Stomach (tissue), 4 donors: Measurements from ENCODE around the gene SIGLEC8.
"Not testable (repeated sequence)": the region's sequence is repeated elsewhere in the genome, so short reads cannot be mapped to it uniquely, and the experiment has no call there.

ENCODE experiments used
- CTCF ChIP-seq, 7 experiments: fragments of 450-650 bp in 4 of 7; fragments of 200-600 bp in 3 of 7; sonication (generic) in 3 of 7; IDR thresholded peaks; one replicate each; pipeline ENCODE4 v1.5.1; 2016 to 2019; ENCODE audit warnings: antibody characterized with exemption in 7 of 7, control low read depth in 2 of 7, mild to moderate bottlenecking in 1 of 7
- POLR2A ChIP-seq, 4 donors: fragments of 450-650 bp; IDR thresholded peaks; one replicate each; pipeline ENCODE4 v1.6.1; 2016; ENCODE audit warnings: antibody characterized with exemption in 4 of 4, control low read depth in 2 of 4, mild to moderate bottlenecking in 1 of 4, moderate library complexity in 1 of 4

DNA sequence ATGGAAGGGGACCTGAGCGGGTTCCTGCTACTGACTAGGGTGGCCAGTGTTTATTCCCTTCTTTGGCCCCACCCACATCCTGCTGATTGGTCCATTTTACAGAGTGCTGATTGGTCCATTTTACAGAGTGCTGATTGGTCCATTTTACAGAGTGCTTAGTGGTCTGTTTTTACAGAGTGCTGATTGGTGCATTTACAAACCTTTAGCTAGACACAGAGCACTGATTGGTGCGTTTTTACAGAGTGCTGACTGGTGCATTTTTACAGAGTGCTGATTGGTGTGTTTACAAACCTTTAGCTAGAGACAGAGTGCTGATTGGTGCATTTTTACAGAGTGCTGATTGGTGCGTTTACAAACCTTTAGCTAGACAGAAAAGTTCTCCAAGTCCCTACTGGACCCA is 10.7 kb downstream of the SIGLEC8 start:
- not testable (repeated sequence) for TF ChIP-seq CTCF, POLR2A (IDR thresholded peaks at IDR 0.05)
